Activated CD8-positive, alpha-beta memory T cell treated with anti-CD3 and anti-CD28 coated beads, Interleukin-2, amount 50 U/mL, for 1 hour (primary cell): ENCODE measurements around the gene SRGAP1.
"Not testable (repeated sequence)": the region's sequence is repeated elsewhere in the genome, so short reads cannot be mapped to it uniquely, and the experiment has no call there.

Experiments used
- DNase-seq: peaks from one replicate; pipeline ENCODE4 v3.0.0-alpha.2; 2020; ENCODE audit errors: extremely low read depth

SRGAP1 gene

GRCh38 chr12:64007853-64008252 lies 163.4 kb downstream of the SRGAP1 start:
- no peak for DNase-seq

DNA sequence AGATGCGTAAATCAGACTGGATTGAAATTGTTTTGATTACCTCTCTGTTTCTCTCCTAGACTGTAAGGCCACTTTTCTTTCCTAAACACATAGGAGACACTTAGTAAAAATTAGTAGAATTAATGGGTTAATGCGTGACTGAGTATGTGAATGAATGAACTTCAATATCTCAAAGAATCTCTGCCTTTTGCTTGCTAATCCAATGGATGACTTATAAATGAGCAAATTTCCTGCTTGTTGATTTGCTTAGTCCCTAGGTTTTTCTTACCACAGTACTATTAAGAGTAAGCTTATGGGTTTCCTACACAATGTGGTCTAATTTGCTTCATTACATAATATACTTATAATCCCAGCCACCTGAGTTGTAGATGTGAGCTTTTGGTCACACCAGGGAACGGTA lies 164.1 kb downstream of the SRGAP1 start:
- DNase-seq, result no peak

GRCh38 chr12:64009321-64010068 lies 165.0 kb downstream of the SRGAP1 start:
- DNase-seq, result no peak

- no peak for DNase-seq
These were observed 165.7 kb downstream of the SRGAP1 start for GRCh38 chr12:64010069-64010686.

DNA sequence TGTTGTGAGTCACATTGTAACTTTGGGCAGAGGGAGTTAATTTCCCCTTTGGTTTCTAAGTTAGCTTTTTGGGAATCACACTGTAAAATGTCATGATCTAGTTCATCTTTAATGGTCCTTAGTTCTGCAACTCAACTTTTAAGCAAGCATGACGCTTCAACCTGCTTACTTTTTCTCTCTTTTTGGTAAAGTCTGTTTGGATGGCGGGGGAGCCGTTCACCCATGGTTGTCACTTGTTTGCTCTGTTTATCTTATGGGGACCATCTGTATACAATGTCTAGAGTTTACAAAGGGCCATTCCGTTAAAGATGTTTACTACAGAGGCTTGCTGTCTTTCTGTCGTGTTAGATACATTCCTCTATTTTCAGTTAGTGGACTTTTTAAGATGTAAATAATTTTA lies 172.0 kb downstream of the SRGAP1 start:
- no peak for DNase-seq

DNA sequence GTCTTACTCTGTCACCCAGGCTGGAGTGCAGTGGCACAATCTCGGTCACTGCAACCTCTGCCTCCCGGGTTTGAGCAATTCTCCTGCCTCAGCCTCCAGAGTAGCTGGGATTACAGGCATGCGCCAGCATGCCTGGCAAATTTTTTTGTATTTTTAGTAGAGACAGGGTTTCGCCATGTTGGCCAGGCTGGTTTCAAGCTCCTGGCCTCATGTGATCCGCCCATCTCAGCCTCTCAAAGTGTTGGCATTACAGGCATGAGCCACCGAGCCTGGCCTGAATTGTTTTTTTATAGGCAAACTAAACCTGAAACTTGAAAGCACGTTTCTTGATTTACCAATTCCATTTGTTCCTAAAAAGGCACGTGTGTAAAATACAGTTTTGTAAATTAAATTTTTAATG lies 173.6 kb downstream of the SRGAP1 start:
- not testable (repeated sequence) for DNase-seq

DNA sequence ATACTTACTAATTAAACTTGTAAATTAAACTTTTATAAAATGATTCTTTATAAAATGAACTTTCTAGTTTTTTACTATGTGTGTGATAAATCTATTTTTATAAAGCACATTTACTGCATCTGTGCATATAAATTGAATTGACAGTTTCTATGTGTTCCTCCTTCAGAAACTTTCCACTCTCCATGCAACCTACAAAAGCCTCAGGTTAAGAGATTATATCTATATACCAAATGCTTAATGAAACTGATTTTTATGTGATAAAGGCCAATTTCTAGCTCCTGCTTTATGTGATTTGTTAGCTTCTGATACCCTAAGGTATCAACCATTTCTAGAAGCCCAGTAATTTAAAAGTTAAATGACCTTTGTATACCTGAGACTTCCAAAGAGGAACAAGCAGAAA lies 174.0 kb downstream of the SRGAP1 start:
- no peak for DNase-seq

DNA sequence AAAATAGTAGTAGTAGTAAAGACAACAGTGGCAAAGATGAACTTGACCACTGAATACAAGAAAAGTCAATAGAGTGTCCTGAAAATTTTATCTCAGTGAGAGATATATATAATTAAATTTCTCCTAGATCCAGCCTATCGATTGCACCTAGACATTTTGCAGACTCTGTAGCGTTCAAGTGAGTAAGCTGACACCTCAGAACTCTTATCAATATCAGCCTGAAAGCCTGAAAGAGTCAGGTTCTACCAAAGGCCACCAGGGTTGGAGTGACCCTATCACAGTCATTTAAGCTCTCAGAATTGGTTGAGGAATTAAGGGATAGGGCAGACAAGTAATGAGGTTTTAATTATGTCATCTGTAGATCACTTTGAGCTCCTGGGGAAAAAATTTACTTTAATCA lies 174.6 kb downstream of the SRGAP1 start:
- no peak for DNase-seq

- DNase-seq, result no peak
These were observed 175.2 kb downstream of the SRGAP1 start for GRCh38 chr12:64019654-64020053.

DNA sequence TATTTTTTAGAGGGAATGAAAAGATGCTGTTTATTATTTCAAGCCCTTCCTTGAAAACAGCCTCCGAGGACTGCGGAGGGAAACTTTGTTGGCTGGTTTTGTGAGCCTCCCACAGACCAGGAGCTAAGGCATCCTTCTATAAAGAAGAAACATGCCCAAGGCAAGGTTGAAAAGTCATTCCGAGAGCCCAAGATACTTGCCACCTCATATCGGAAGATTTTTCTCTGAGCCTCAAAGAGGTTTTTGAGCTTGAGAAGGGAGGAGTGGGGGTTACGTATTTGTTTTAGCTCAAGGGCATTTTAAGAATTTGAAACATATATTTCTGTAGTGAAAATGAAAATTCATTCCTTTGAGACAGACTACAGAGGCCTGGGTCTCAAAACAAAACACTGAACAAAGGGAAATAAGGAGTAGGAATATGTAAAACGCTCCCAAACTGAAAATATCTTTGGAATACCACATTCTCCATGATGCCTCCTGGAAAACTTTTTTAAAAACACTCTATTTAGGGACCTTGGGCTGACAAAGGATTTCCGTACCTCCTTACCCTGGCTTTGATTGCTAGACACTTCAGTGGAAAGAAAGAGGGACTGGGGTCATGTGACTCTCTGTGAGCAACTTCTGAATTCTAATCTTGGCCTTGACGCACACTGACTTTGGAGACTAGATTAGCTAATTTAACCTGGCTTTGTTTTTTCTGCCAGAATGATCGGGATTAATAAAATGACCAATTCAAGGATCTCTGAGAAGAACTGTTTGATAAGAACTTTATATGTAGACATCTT lies 180.9 kb downstream of the SRGAP1 start:
- DNase-seq, result no peak

DNA sequence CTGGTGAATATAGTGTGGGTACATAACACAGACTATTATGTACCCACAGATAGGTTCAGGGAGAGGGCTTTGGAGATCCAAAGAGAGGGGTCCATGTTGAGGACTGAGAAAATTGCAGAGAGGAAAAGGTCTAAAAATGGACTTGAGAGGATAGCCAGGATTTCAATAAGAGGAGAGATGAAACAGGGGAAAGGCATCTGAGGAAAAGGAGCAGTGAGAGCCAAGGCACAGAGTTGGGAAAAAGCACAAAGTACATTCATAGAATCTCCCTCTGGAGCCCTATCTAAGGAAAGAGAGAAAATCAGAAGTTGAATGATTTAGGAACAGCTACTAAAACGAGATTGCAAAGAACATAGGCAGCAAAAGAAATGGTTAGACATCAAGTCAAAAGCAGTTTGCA lies 182.8 kb downstream of the SRGAP1 start:
- no peak for DNase-seq

- no peak for DNase-seq
These were observed 184.0 kb downstream of the SRGAP1 start for GRCh38 chr12:64028541-64028940.

DNA sequence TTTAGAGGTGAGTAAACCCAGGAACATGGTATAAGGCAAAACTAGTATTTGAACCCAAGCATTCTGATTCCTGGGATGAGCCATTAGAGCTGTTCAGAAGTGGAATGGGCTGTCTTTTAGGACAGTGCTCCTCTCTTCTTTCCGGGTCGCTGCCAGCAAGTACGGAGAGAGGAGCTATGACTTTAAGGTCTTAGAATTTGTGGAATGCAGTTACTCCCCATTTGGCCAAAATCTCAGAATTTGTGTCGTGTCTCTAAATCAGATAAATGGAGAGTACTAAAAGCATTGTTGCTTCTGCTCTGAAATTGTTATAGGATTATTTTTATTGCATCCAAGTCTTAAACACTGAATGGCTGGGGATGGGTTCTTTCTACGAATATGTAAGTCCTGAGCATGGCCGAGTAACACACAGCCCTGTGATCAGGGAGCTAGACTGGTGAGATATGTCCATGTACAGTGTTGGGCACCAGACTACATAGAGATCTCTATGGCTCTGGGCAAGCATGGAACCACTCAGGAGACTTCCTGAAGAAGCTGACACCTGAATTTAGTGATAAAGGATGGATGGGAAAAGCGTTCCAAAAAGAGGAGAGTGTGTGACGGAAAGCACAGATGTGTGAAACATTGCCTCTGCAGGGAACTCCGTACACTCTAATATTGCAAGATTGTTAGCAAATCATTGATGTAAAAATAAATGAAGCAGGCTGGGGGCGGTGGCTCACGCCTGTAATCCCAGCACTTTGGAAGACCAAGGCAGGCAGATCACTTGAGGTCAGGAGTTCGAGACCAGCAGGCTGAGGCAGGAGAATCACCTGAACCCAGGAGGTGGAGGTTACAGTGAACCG lies 184.7 kb downstream of the SRGAP1 start:
- DNase-seq, result no peak

DNA sequence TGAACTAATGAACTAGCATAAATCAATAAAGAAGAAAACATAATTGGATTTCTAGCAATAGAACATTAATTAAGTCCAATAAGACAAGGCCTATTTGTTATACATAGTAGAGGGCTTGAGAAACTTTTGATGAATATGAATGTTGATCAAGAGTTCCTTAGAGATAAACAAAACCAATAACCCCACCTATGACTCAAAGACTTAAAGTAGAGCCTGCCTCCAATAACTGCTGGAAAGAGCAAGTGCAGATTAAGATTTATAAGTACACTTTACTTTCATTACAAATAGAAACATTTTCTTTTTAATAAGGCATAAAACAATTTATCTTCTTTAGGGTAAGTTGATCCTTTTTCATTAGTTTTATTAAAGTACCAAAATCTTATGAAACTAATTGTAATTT lies 185.7 kb downstream of the SRGAP1 start:
- DNase-seq, result no peak

DNA sequence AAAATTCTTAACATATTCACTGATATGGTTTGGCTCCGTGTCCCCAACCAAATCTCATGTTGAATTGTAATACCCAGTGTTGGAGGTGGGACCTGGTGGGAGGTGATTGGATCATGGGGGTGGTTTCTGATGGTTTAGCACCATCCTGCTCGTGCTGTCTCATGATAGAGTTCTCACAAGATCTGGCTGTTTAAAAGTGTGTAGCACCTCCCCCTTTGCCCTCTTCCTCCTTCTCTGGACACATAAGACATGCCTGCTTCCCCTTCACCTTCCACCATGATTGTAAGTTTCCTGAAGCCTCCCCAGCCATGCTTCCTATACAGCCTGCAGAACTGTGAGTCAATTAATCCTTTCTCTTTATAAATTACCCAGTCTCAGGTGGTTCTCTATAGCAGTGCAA lies 189.6 kb downstream of the SRGAP1 start:
- not testable (repeated sequence) for DNase-seq

- no peak for DNase-seq
These were observed 190.5 kb downstream of the SRGAP1 start for GRCh38 chr12:64034901-64035576.

DNA sequence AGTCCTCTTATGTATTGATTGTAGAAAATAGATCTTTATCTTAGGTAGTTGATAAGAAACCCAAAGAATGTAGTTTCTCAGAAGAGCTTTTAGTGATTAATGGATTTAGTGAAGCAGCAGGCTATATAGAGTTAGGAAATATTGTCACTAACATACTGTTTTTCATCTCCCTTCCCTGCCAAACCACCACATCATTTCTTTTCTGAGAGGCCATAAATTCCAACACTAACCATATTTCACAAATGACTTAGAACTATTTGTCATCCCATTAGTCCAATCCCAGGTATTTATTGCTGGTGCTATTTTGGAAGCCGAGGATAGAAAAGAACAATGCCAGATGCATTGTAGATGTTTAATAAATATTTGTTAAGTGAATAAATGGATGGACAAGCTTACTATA lies 191.9 kb downstream of the SRGAP1 start:
- DNase-seq, result no peak

DNA sequence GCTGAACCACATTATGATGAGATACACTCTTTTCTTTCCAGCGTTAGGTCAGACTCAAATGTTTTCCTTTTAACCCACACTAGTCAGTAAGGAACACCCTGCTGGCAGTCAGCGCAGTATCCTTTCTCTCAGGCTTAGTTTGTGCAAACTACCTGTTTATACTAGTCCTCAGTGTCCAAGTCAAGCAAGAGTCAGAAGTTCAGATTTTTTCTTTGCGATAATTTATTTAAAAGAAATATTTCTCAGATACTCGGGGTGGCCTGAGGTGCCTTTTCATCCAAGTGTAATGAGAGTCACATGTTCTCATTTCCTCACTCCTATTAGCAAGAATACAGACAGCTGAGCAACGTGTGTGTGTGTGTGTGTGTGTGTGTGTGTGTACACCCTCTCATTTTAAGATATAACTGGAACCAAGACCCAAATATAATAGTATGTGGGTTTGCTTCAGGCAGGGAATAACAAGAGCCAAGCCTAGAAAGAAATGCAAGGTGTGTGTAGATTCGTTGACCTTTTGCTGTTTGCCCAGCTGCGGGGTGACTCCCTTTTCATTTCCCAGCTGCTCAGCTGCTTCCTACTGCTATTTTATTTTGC lies 194.9 kb downstream of the SRGAP1 start:
- no peak for DNase-seq

DNA sequence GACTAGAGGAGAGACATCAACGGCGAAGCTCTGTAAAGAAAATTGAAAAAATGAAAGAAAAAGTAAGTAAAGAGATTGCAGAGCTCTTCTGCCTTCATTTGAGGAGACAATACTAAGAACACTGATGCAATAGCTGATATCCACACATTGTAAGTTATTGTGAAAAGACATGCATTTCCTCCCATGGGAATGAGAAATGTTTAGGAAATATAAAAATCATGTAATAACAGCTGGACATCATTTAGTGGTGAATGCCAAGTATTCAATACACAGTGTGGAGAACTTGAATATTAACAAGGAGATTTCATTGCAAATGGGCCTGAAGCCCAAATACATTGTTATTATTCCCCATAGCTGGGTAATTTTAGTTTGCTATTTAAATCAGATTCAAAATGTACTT lies 198.4 kb downstream of the SRGAP1 start:
- no peak for DNase-seq

DNA sequence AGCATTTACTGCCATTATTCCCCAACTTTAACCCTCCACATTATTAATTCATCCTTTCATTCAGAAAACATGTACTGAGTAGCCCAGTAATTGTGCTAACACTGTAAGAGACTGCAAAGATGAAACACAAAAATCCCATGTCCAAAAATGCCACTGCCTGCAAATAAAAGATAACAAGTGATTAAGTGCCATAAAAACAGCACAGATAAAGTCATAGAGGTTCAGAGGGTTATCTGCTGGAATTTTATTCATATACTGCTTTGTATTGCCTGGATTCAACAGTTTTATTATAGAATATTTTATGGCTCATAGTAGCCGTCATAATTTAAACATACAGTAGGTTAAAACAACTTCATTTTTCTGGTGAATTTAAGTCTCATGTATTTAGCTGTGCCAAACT lies 199.7 kb downstream of the SRGAP1 start:
- DNase-seq, result no peak

- DNase-seq, result no peak
These were observed 206.6 kb downstream of the SRGAP1 start for GRCh38 chr12:64051057-64051456.
